Measurements from ENCODE around the gene DOCK2. TPM values are rescaled to one million over a fixed set of nuclear protein-coding genes. Genes with fewer than 3 reads are reported as not detected.
A peak's percentile ranks its signal among the peaks of the same experiment; 100 is the strongest.
"Not testable (repeated sequence)": the region's sequence is repeated elsewhere in the genome, so short reads cannot be mapped to it uniquely, and the experiment has no call there.

The DOCK2 gene
- total RNA-seq, 2 donors from 2014 or later: 210 to 220 TPM

DNA sequence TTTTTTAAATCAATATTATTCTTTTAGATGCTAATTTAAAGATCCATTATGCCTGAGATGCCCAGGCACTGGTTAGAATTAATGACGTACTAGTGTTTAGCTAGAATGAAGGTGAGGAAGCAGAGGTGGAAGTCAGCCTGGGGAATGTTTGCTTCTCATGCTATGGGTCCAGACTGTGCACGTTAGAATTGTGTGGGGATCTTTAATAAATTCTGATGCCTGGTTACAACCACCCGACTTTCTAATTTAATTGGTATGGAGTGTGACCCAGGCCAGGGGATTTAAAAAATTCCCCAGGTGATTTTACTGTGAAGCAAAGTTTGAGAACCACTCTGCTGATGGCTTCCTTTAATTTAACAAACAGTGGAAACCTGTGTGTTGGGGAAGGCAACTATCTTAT is 111.1 kb downstream of the DOCK2 start:
- no peak for DNase-seq (ENCODE audit: low spot score in 2 of 2)
- Mint-ChIP-seq H3K9me3 (no peaks in the 10 kb centered on the region), H3K36me3 (peaks cover 17 to 31% of the 10 kb centered on the region in 2 donors), H3K27ac (no peak overlapping the region)
- ATAC-seq: no peak

DNA sequence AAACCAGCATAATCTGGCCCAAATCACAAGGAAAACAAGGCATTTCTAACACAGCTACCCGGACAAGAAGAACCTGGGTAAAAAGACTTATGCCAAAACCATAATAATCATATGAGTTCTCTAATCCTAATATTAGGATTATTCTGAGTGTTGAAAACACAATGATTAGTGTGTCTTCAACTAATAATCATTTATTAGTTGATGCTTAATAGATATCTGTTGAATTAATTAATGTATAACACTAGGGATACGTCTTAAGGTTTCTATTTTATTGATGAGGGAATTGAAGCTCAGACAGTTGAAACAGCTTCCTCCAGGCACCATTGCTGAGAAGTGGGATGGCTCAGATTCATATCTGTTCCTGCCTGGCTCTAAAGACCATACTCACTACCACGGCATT is 112.2 kb downstream of the DOCK2 start:
- H3K27ac Mint-ChIP-seq: no peak overlapping the region
- peaks cover 20 to 26% of the 10 kb centered on the region in 2 donors for H3K36me3 Mint-ChIP-seq
- ATAC-seq (no peak), DNase-seq (ENCODE audit: low spot score in 2 of 2) (no peak)
- no peaks in the 10 kb centered on the region for H3K9me3 Mint-ChIP-seq

- ATAC-seq: no peak
- Mint-ChIP-seq H3K9me3 (no peaks in the 10 kb centered on the region), H3K36me3 (peaks cover 25 to 27% of the 10 kb centered on the region in 2 donors), H3K27ac (no peak overlapping the region)
- DNase-seq (ENCODE audit: low spot score in 2 of 2): no peak
These were observed 114.4 kb downstream of the DOCK2 start for GRCh38 chr5:169751490-169751889.

DNA sequence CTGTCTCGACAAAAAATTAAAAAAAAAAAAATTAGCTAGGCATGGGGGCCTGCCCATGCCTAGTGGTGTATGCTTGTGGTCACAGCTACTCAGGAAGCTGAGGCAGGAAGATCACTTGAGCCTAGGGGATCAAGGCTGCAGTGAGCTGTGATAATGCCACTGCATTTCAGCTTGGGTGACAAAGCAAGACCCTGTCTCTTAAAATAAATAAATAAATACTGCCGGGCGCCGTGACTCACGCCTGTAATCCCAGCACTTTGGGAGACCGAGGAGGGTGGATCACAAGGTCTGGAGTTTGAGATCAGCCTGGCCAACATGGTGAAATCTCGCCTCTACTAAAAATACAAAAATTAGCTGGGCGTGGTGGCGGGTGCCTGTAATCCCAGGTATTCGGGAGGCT is 115.5 kb downstream of the DOCK2 start:
- not testable (repeated sequence) for ATAC-seq; H3K9me3 Mint-ChIP-seq; DNase-seq (ENCODE audit: low spot score in 2 of 2)
- Mint-ChIP-seq H3K36me3 (peaks cover 26 to 29% of the 10 kb centered on the region in 2 donors), H3K27ac (peak overlapping the region in 1 of 2 donors; percentile 36)

DNA sequence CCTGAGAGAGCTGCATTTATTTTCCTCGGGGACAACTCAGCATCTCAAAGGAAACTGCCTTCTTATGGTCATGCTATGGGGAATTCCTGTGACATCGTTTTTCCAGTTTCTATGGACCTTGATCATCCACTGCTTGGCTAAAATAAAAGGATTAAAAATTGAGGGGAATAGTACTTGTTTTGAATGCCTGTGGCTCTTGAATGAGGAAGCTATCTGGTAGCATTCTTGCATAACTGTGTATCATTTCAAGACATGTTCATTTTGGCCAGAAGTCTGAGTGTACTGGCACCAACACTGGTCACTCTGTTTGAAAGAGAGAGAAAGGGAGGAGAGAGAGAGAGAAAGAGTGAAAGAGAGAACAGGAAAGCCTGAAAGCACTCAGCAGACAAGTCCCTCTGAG is 116.7 kb downstream of the DOCK2 start:
- no peaks in the 10 kb centered on the region for H3K9me3 Mint-ChIP-seq
- DNase-seq (ENCODE audit: low spot score in 2 of 2): no peak
- ATAC-seq: no peak
- peak overlapping the region in 1 of 2 donors; percentile 1 for H3K27ac Mint-ChIP-seq
- peaks cover 29 to 30% of the 10 kb centered on the region in 2 donors for H3K36me3 Mint-ChIP-seq

DNA sequence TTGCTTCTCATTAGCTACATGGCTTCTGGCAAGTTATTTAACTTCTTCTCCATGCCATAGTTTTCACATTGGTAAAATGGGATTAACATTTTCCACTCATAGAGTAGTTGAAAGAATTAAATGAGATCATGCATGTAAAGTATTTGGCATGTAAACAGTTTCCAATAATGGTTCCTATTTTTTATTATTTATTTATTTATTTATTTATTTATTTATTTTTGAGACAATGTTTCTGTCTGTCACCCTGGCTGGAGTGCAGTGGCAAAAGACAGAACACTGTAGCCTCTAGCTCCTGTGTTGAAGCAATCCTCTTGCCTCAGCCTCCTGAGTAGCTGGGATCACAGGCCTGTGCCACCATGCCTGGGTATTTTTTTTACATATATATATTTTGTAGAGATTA is 117.7 kb downstream of the DOCK2 start:
- Mint-ChIP-seq H3K27ac (no peak overlapping the region), H3K36me3 (peaks cover 27 to 32% of the 10 kb centered on the region in 2 donors), H3K9me3 (no peaks in the 10 kb centered on the region)
- ATAC-seq (no peak), DNase-seq (ENCODE audit: low spot score in 2 of 2) (no peak)

- DNase-seq (ENCODE audit: low spot score in 2 of 2) (no peak), ATAC-seq (no peak)
- Mint-ChIP-seq H3K9me3 (no peaks in the 10 kb centered on the region), H3K27ac (peak overlapping the region in 1 of 2 donors; percentile 11), H3K36me3 (peaks cover 22 to 29% of the 10 kb centered on the region in 2 donors)
These were observed 119.1 kb downstream of the DOCK2 start for GRCh38 chr5:169756071-169756765.

DNA sequence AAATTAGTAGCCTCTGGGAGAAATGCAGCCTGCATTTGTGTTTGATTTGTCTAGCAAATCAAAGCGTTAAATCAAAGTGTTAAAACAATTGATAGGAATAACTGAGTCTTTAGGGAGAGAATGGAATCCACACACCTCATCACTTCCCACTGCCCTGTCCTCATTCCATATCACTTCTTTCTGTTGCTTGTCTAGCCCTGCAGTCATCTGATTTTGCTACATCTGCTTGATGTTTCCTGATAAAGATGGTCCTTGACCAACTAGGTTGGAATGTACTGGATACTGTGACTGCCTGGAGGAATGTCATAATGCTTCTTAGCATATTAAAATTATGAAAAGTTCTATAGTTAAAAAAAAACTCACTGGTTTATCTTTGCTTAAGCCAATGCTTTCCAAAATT is 119.9 kb downstream of the DOCK2 start:
- Mint-ChIP-seq H3K27ac (no peak overlapping the region), H3K9me3 (no peaks in the 10 kb centered on the region), H3K36me3 (peaks cover 14 to 27% of the 10 kb centered on the region in 2 donors)
- no peak for DNase-seq (ENCODE audit: low spot score in 2 of 2)
- ATAC-seq: no peak

GRCh38 chr5:169758886-169759285 is 121.8 kb downstream of the DOCK2 start:
- H3K27ac Mint-ChIP-seq: no peak overlapping the region

DNA sequence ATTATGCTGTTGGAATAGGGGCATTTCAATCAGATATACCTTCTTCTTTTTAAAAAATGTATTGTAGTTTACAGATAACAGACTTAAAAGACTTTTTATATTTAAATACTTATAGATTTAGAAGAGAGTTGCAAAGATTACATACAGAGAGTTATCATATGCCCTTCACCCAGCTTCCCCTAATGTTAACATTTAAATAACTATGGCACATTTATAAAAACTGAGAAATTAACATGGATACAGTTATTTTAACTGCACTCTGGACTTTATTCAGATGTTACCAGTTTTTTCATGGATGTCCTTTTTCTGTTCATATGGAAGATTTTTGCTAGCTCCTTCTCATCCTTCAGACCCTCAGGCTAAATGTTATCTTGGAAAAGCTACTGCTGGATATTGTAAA is 123.2 kb downstream of the DOCK2 start:
- ATAC-seq (no peak), DNase-seq (ENCODE audit: low spot score in 2 of 2) (no peak)
- no peak overlapping the region for H3K27ac Mint-ChIP-seq
- peaks cover 13 to 49% of the 10 kb centered on the region in 2 donors for H3K36me3 Mint-ChIP-seq
- no peaks in the 10 kb centered on the region for H3K9me3 Mint-ChIP-seq

More at GRCh38 chr5:169758886-169759285, 121.8 kb downstream of the DOCK2 start:
- ATAC-seq: no peak
- Mint-ChIP-seq H3K36me3 (peaks cover 12 to 39% of the 10 kb centered on the region in 2 donors), H3K9me3 (no peaks in the 10 kb centered on the region)
- no peak for DNase-seq (ENCODE audit: low spot score in 2 of 2)

DNA sequence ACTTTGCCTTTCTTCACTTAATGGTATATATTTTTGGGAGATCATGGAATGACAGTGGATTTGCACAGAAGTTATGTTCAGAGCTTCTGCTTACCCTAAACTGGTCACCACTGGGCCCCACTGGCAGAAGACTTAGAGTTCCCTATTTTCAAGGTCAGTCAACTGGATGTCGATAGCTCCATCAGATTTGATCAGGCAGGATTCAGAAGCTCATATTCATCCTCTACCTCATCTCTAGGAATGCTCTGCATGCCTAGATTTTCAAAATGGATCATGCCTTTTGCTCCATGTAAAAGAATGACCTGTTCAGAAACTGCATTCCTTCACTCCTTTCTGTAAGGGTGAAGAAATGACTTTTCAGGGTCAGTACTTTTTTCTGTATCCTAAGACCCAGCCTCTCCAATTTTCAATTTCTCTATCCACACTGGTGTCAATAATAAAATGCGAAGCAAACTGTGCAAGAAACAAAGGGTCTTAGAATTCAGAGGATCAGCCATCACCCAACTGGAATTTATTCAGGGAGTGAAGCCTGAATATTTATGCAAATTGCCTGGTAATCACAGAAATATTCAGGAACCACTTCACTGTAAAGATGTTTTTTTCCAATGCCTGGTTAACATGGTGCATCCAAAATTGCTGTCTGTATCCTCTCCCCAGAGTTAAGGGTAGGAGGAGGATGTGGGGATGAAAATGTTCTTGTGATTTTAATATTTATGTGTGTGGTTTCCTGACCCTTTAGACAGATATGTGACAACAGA is 125.4 kb downstream of the DOCK2 start:
- ATAC-seq: no peak
- H3K36me3 Mint-ChIP-seq: peaks cover 17 to 49% of the 10 kb centered on the region in 2 donors
- no peak for DNase-seq (ENCODE audit: low spot score in 2 of 2)

GRCh38 chr5:169763376-169764017 is 126.4 kb downstream of the DOCK2 start:
- Mint-ChIP-seq H3K9me3 (no peaks in the 10 kb centered on the region), H3K27ac (peak overlapping the region in 1 of 2 donors; percentile 37), H3K36me3 (peaks cover 17 to 45% of the 10 kb centered on the region in 2 donors)
- ATAC-seq (no peak), DNase-seq (ENCODE audit: low spot score in 2 of 2) (no peak)

More for the DNA sequence above, 125.4 kb downstream of the DOCK2 start:
- H3K9me3 Mint-ChIP-seq: no peaks in the 10 kb centered on the region
- peak overlapping the region in 1 of 2 donors; percentile 37 for H3K27ac Mint-ChIP-seq

DNA sequence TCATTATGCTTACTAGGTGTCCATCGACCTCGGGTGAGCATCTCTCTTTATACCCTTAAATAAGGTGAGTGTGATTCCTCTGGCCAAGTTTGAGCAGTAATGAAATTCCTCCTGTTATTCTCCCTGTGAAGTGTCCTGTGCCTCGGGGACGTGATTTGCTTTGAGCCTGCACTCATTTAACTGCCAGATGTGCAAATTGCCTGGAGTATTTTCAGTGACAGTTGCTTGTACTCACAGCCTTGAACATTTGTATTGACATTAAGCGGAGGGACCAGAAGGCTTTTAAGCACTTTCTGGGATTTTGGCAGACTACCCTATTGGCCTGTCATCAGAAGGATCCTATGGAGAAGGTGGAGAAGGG is 126.9 kb downstream of the DOCK2 start:
- H3K36me3 Mint-ChIP-seq: peaks cover 17 to 45% of the 10 kb centered on the region in 2 donors
- ATAC-seq (no peak), DNase-seq (ENCODE audit: low spot score in 2 of 2) (no peak)
- no peaks in the 10 kb centered on the region for H3K9me3 Mint-ChIP-seq
- H3K27ac Mint-ChIP-seq: peak overlapping the region in 1 of 2 donors; percentile 24

DNA sequence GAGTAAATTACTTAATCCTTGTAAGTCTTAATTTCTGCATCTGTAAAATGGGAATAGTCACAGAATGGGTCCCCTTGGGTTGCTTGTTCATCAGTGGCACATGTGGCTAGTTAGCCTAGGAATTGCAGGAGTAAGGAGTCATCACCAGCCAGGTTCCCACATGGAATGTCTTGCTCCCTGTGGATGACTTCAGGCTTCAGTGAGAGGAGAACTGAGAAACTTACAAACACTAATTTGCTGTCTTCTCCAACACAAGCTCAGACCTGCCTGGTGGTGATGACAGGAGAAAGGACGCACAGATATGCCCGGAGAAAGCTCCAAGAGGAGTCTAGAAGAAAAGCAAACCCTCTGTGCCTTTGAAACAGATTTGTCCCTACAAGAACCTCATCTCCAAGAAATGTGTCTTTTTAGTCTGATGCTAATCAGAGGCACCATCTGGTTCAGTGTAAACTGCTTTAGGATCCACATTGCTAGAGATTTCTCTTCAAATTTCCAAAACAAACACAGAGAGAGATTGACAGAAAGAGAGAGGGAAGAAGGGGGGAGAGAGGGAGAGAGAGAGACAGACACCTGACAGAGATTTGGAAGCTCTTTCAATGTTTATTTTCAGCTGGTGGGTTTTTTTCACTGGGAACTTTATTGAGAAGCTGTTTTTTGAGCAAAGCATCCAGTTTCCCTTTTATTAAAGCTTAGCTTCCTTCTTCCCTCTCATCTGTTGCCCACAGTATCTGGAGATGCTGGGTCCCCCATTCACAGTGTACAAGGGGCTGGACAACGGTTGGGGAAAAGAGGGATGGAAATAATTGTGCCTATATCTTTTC is 128.3 kb downstream of the DOCK2 start:
- Mint-ChIP-seq H3K9me3 (no peaks in the 10 kb centered on the region), H3K27ac (no peak overlapping the region), H3K36me3 (peaks cover 16 to 40% of the 10 kb centered on the region in 2 donors)
- DNase-seq (ENCODE audit: low spot score in 2 of 2): no peak
- no peak for ATAC-seq

GRCh38 chr5:169766943-169767342 is 129.9 kb downstream of the DOCK2 start:
- not testable (repeated sequence) for DNase-seq (ENCODE audit: low spot score in 2 of 2); H3K27ac Mint-ChIP-seq; H3K9me3 Mint-ChIP-seq; ATAC-seq
- peaks cover 11 to 34% of the 10 kb centered on the region in 2 donors for H3K36me3 Mint-ChIP-seq

GRCh38 chr5:169767938-169768337 is 130.9 kb downstream of the DOCK2 start:
- Mint-ChIP-seq H3K36me3 (peaks cover 14 to 36% of the 10 kb centered on the region in 2 donors), H3K9me3 (no peaks in the 10 kb centered on the region), H3K27ac (peak overlapping the region in 1 of 2 donors; percentile 72)
- ATAC-seq: no peak
- DNase-seq (ENCODE audit: low spot score in 2 of 2): no peak

Data from activated naive CD4-positive, alpha-beta T cell treated with anti-CD3 and anti-CD28 coated beads, Interleukin-2, amount 50 U/mL, for 72 hours (primary cell).